T47D (cell line): ENCODE measurements around the gene TGFB1.

Source experiments
- DNase-seq, 2 experiments: peaks; one replicate each; pipeline versions ENCODE4 v3.0.0 to v3.0.0-alpha.2; 2011 to 2012; ENCODE audit warnings: low read depth in 1 of 2, low spot score in 1 of 2
- JUND ChIP-seq: IDR thresholded peaks from 2 replicates; pipeline ENCODE4 v1.6.1; 2012; ENCODE audit warnings: low read depth
- in situ Hi-C: cut with HindIII; loops from 2 replicates; pipeline ENCODE4 v1.10.0; 2016; ENCODE audit warnings: low sequenced_read_pairs, low pct_unique_long_range_greater_than_20kb

TGFB1 gene

DNA sequence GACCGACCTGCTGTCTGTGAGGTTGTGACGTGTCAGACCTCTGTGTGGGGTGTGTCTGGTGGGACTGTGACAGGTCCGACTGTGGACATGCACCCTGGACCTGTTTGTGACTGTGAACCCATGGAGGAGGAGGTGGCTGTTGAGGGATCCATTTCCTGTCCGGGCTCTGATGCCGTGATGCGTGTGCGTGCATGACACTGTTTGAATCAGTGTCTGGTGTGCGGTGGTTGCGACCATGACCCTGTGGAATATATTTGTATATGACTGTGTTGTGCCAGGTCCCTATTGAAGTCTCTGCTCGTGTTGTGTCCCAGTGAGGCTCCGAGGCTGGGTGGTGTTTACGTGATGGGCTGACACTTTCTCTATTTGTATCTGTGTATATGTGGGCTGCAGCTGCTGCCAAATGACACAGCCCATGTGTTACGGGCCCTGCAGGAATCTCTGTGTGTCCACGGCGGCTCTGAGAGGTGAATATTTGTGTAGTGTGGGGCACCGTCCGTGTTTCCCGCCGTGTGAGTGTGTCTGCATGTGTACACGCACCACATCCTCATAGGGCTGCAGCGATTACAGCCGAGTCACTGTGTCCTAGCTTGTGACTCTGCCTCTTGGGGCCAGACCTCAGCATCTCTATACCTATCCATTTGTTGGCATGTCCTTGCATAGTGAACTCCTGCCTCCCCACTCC, 25.4 kb downstream of the TGFB1 start:
- no peak for TF ChIP-seq JUND
- in situ Hi-C loops, result no loop called here
- no peak for DNase-seq

DNA sequence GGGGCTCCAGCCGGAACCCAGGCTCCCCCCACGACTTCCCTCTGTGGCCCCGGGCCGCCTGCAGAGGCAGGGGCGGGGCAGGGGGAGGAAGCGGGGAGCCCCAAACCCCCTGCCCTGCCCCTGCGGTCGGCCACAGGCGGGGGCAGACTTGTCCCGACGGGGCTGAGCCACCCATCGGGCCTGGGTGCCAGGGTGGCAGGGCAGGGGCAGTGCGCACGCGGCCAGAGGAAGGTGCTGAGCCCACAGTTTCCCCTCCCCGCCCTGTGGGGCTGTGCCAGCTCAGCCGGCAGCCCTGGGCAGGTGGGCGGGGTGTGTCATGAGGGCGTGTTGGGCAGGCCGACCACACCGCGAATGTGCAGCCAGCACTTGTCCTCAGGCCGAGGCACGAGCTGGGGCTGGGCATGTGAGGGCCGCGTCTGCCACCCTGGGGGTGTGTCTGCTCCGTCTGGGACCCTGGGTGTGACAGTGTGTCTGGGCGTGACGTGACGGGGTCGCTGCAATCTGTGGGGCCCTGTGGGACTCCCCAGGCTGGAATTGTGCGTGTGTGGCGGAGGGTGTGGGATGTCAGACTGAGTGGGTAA, 26.1 kb downstream of the TGFB1 start:
- no peak for DNase-seq
- no peak for TF ChIP-seq JUND
- in situ Hi-C loops, result no loop called here

- no peak for TF ChIP-seq JUND
- no peak for DNase-seq
- in situ Hi-C loops, result no loop called here
These were observed 26.6 kb downstream of the TGFB1 start for GRCh38 chr19:41327076-41327575.

GRCh38 chr19:41325947-41326706, 27.6 kb downstream of the TGFB1 start:
- TF ChIP-seq JUND, result no peak
- DNase-seq, result peak in 1 of 2 experiments; percentile 39
- in situ Hi-C loops, result no loop called here

- no peak for DNase-seq
- in situ Hi-C loops, result no loop called here
- no peak for TF ChIP-seq JUND
These were observed 28.1 kb downstream of the TGFB1 start for GRCh38 chr19:41325640-41325946.

DNA sequence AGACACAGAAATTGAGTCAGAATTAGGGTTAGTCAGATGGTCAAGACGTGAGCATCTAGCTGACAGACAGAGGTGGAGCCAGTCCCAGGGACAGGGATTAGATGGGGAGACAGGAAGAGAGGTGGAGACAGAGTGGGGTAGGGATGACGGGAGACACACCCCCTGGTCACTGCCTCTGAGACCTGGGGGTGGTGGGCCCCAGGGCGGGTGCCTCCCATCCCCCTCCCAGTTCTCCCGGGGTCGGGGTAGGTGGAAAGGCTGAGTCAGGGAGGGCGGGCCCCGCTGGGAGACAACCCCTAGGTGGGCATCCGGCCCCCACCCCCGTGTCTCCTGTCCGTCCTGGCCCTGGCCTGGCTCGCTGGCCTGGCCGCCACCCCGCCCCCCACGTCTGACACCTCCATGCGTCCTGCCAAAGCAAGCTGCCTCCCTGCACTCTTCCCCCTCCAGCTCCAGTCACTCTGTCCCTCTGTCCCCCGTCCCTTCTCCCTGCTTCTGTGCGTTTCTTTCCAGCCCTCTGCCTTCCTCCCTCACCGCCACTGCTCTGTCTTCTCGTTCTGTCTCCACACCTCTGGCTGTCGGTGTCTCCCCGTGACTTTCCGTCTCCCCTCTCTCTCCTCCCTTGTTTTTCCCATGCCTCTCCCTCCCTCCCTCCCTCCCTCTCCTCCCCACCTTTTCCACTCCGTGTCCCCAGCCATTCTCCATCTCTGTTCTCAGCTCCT, 28.6 kb downstream of the TGFB1 start:
- peak in 1 of 2 experiments; percentile 43 for DNase-seq
- in situ Hi-C loops, result no loop called here
- no peak for TF ChIP-seq JUND

- no peak for DNase-seq
- TF ChIP-seq JUND, result no peak
- in situ Hi-C loops, result no loop called here
These were observed 29.5 kb downstream of the TGFB1 start for GRCh38 chr19:41324231-41324702.

- no peak for TF ChIP-seq JUND
- DNase-seq, result no peak
- in situ Hi-C loops, result no loop called here
These were observed 30.1 kb downstream of the TGFB1 start for GRCh38 chr19:41323430-41324125.

GRCh38 chr19:41323023-41323422, 30.7 kb downstream of the TGFB1 start:
- in situ Hi-C loops, result no loop called here
- no peak for DNase-seq
- TF ChIP-seq JUND, result no peak

- in situ Hi-C loops, result no loop called here
- no peak for TF ChIP-seq JUND
- DNase-seq, result no peak
These were observed 31.3 kb downstream of the TGFB1 start for GRCh38 chr19:41322451-41322850.

- in situ Hi-C loops, result no loop called here
- peak in 1 of 2 experiments; percentile 33 for DNase-seq
- TF ChIP-seq JUND, result no peak
These were observed 32.0 kb downstream of the TGFB1 start for GRCh38 chr19:41321600-41322270.

- no peak for TF ChIP-seq JUND
- DNase-seq, result no peak
- in situ Hi-C loops, result no loop called here
These were observed 32.5 kb downstream of the TGFB1 start for GRCh38 chr19:41321204-41321599.
